Stimulated activated CD4-positive, alpha-beta T cell treated with anti-CD3 and anti-CD28 coated beads, Interleukin-12 subunit alpha, Interleukin-12 subunit beta, amount 100 ng/mL, for 24 hours (primary cell): ENCODE data around the gene NOTUM.
"Not testable (repeated sequence)": the region's sequence is repeated elsewhere in the genome, so short reads cannot be mapped to it uniquely, and the experiment has no call there.

Experiments used
- DNase-seq, 2 experiments: peaks; one replicate each; pipeline ENCODE4 v3.0.0-alpha.2; 2020; ENCODE audit warnings: low read depth in 2 of 2

Gene NOTUM

DNA sequence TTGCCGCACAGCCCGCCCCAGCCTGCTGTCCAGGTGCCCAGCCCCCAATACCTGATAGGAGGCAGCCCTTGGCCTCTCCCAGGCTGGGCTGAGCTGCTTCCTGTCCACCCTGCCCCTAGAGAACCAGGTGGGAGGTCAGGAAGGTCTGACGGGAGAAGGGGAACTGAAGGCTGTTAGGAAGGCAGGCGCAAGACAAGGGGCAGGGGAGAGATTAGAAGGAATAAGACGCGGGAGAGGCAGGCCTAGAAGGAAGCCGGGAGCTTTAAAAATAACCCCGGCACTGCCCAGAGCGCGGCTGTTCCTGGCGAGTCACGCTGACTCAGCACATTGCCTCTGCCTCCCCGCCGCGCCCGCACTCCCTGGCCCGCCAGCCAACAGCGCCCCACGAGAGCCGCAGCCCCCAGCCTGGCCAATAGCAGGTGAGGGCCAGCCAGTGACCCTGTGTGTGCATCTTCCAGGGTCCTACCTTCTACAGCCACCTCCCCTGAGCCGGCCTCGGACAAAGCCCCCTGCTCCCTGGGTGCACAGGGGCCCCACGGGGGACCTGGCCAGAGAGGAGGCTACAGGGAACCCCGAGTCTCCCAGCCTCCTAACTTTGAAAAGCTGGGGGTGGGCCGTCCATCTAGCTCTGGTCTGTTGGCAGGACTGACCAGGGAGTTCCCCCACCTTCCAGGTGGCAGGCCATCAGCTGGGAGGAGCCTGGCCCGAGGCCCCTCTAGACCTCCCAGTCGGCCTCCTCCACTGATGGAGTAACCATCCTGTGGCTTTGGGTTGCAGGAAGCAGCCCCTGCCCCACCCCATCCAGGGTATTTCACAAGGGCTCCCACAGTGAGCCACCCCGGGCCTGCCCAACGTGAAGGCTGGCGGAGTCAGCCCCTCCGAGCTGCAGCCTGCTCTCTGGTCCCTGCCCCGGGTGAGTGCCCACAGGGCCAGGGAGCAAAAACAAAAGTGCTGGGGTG lies 37.4 kb downstream of the NOTUM start:
- DNase-seq = no peak

DNA sequence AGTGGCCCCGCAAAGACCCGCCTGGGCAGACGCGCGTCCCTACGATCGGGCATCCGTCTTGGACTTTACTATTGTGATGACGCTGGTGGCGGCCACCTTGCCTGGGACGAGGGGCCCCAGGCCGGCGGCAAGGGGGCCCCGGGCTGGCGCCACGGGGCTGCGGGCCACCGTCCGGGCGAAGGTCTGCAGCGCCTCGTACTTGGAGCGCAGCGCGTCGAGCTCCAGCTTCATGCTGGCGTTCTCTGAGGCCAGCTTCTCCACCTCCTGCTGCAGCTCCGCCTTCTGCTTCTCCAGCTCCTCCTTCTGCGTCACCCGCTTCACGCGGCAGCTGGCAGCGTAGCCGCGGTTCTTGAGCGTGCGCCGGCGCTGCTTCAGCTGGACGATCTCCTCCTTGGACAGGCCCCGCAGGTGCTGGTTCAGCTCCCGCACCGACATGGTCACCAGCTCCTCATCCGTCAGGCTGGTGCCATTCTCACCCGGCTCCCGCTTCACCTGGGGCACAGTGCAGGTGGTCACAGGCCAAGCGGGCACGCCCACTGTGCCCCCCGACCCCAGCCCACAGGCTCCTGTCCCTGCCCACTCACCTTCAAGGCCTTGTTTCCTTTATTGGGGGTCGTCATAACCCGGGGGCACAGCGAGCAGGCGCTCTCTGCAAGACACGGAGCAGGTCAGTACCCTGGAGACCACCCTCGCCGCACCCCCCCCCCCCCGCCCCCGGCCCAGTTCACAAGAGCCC lies 38.3 kb downstream of the NOTUM start:
- no peak for DNase-seq

DNA sequence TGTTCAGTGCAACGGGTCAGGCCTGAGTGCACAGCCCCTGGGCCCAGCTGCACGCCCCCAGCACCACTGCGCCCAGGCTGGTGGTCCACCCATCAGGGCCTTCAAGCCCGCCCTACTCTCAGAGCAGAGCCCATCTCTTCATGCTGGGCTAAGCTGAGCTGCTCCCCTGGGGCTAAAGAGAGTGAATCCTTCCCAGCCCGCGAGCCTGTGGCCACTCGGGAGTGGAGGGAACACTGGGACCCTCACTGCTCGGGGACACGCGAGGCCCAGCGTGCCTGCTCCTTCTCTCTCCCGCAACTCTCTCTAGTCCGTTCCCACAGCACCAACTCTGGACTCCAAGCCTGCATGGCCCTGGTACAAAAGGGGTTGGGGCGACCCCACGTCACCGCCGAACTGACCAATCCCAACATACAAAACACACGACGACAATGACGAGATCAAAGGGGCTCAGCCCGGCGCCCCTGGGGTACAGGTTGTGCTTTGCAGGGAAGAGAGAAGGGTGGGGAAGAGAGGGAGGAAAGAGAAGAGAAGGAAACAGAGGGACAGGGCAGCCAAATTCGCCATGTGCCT lies 38.9 kb downstream of the NOTUM start:
- no peak for DNase-seq

DNA sequence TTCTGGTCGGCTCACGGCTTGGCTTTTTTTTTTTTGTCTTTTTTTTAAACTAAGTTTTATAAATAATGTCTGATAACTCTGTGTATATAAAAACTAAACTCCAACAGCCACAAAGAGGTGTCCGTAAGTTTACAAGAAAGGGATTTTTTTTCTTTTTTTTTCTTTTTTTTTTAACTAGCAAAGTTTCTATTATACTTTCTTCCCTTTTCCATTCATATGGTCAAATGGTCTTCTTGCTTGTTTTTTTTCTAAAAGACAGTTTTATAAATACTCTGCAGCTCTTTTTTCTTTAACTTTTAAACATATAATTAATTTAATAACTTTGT lies 39.5 kb downstream of the NOTUM start:
- no peak for DNase-seq

DNA sequence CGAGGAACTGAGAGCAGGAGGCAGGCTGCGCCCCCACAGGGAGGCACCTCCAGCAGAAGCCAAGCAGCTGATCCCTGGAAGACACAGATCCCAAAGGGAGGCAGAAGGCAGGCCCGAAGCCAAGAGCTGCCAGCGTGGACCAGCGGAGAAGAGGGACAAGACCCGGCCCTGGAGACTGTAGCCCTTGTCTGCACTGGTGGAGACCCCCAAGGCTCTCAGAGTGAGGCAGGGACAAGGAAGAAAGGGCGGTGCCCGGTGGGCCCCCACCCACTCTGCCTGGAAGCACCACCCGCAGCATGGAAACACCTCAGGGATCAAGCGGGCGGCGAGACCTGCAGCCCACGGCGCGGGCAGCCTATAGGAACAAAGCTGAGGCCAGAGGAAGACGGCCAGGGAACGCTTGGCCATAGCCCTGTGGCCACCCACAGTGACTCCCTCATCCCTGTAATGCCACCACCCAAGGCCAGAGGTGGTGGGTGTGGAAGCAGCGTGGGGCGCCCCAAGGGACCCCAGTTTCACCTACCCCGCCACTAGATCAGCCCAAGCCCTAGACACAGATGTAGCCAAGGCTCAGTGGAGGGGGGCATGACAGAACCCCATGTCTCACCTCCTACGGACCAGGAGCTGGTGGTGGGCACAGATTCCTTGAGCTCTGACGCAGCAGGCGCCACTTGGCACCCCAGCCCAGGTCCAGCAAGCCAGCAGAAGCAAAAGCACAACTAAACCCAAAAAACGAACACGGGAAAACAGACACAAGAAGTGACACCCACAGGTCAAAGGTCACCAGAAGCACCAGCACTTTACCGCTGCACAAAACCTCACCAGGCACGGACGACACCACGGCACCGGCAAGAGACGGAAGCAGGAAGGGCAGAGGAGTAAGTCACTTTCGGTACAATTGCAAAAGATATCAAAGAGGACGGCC lies 40.1 kb downstream of the NOTUM start:
- no peak for DNase-seq

DNA sequence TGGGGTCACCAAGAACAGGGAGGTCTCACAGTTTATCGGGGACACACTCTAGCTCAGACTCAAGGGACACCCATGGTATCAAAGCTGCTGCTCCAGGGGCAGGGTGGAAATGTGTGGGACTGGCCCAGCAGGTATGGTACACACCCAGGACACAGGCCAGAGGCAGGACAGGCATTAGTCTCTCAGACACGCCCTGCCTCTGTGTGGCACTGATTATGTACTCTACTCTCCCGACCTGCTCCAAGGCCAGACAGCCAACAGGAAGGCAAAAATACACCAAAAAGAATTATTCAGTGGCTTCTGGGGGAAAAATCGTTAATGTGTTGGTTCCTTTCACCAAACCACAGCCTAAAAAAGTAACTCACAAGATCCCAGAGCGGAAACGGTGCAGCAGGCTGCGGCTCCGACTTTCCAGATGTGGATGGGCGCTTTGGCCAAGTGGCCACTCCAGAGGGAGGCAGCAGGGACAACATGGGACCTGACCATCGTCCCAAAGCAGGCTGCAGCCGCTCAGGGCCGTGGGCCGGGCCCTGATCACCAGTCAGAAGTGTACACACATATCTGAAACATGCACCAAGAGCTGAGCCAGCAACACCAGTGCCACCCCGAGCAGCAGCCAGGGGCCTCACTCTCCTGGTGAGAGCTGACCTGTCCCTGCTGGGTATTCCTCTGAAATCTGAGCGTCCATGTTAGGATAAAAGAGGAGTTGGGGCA lies 42.0 kb downstream of the NOTUM start:
- DNase-seq = no peak

DNA sequence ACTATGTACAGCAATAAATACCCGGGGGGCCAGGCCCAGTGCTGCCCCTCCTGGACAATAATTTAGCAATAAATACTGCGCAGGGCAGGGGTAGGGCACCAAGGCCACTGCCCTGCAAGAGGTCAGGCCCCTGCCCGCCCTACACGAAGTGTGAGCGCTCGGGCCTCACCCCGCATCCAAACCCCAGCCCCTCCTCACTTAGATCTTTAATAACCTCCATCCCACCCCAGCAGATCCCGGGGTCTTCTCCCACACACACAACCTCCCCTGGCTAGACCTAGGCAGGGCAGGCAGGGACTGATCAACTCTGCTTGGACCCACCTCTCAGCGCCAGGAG lies 42.7 kb downstream of the NOTUM start:
- not testable (repeated sequence) for DNase-seq

DNA sequence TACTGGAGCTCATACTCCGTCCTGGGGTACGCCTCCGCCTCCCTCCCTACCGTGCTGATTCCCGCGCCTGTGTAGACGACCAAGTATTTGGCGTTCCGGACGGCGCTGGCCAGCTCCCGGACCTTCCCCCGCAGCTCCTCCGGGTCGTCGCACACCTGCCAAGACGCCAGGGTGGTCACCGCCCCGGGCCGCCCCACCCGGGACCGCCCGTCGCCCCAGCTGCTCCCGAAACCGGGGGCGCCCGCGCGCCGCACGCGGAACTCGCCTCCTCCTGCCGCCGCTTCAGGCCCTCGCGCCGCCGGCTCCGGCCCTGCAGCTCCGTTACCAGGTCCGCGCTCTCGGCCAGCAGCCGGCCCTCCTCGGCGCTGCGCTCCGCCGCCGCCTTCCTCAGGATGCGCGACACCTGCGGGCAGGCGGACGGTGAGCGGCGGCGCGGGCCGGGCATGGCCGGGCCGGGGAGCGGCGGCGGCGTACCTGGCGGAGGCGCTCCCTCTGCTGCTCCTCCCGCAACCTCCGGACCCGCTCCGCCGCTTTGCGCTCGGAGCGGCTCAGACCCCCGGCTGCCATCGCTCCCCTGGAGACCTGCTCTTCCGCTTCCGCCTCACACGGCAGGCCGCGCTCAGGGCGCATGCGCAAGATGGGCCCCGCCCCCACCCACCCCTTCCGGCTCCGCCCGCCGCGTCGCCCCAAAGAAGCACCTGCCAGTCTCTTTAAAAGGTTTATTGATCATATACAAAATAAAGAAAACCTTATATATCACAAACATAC lies 43.2 kb downstream of the NOTUM start, which contains the start of gene SIRT7:
Gene SIRT7, minus strand, starts transcription at position 612 of the 768 bp plus-strand sequence. Its CDS starts 45 bp downstream, at position 567.
- peak; percentile 61 to 65 for DNase-seq

DNA sequence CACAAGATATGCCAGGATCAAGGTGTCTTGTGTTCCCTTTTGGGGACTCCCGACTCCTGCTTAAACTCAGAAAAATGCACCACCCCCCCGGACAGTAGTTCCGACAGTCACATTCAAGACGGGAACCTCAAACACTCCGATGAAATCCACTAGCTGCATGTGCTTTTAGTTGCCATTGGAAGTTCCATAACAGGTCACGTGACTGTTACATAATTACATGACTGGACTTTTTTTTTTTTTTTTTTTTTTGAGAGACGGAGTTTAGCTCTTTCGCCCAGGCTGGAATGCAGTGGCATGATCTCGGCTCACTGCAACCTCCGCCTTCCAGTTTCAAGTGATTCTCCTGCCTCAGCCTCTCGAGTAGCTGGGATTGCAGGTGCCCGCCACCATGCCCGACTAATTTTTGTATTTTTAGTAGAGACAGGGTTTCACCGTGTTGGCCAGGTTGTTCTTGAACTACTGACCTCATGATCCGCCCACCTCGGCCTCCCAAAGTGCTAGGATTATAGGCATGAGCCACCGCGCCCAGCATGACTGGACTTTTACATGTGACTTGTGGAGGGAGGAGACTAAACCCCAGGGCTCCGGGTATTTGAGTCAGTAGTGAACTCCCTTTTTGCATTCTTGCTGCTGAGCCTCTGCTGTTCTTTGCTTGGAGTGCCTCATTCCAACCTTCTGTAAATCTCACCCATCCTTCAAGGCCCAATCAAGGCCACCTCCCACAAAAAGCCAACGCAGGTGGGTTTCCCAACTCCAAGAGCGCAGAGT lies 44.6 kb downstream of the NOTUM start:
- no peak for DNase-seq

DNA sequence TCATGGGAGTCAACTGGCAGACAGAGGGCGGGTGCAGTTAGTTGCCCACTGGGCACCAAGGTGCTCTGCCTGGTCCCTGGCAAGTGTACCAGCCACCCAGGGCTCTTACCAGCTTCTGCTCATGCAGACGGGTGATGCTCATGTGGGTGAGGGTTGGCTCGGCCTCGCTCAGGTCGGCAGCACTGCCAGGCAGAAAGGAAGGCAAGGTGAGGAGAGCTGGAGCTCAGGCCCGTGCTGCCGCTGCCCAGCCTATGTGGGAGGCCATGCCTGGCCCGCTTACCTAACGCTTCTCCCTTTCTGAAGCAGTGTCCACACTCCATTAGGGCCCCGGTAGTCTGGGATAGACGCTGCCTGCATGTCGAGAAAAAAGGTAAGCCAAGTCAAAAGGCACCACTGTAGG lies 45.7 kb downstream of the NOTUM start:
- DNase-seq = no peak

DNA sequence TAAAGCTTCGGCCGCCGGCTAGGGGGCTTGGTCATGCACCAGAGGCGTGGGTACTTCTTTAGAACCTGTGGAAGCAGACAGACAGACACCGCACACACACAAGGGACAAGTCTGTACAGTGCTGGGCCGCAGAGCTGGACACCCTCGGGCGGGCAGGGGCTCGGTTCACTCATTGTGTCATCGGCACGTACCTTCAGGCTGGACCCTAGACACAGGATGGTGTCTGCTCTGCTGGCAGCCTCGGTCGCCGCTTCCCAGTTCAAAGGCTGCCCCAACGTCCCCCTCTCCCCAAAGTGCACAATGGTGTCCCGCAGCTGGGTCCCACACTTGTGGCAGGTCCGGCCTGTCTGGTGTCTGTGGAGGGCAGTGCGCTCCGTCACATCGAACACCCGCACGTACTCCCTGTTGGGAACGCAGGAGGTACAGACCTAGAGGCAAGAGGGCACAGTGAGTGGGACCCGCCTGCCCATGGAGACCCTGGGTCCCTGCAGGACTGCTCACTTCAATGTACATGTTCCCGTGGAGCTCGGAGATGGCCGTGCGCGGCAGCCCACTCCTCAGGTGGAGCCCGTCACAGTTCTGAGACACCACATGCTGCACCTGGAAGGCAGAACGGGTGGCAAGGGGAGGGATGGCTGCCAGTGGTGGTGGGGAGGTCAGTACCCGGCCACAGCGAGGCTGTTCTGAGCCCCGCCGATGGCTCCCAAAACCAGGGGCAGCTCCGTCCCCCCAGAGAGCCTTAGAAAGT lies 46.7 kb downstream of the NOTUM start:
- DNase-seq = no peak

DNA sequence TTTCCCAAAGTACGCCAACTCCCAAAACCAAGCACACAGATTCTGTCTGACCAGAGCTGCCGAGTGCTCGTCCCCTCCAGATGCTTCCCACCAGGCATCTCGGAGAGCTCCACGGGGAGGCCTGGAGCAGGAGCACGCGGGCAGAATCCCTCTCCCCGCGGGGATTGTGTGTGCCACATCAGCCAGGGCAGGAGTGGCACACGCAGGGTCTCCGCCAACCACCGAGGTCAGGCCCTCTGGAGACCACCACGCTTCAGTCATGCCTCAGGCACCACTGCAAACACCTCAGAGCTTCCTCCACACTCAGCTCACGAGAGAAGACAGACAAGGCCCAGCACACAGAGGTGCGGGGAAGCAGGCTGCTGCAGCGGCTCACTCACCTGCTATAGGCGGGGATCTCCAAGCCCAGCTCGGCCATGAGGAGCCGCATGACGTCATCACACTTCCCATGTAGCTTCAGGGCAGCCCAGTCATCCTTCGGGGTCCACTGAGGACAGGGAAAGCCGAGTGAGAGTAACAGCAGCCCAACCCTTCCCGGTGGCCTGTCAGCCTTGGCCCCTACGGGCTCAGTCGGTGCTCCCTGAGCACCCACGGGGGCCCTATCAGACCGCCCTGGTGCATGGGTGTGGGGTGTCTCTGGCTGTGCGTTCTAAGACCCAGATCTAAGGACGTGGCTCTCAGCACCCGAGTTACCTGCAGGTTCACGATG lies 47.4 kb downstream of the NOTUM start:
- no peak for DNase-seq

DNA sequence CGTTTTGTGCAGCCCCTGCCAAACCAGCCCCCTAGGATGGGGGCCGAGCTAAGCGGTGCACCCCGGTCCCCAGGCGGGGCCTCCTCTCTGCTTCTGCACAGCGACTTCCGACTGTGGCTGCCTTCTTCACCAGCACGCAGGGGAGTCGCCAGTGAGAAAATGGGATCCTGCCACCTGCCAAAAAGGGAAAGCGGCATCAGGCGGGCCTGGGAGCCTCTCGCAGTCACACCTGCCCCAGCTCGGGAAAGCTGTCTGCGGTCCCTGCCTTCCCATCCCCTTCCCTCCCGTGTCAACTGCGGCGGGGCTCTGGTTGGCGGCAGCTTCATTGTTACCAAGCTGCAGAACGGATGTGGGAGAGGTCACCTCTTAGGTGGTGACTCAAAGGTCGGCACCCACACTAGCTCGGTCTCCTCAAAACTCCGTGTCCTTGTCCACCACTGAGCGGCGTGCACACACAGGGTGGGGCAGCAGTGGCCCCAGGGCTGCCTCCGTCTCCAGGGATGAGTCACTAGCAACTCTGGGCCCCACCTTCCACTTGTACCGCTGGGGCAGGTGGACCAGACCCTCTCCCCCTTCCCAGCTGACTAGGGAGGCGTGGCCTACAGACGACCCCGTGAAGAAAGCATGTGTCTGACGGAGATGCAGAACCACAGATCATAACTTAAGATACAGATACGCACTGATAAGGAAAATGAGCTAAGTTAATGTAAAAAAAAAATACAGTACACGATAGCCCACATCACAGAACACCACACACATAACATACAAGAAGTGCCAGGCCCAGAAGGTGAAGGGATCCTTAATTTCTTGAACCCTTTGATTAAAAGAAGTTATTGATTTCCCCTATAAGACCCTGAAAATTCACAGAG lies 48.3 kb downstream of the NOTUM start:
- DNase-seq = no peak

DNA sequence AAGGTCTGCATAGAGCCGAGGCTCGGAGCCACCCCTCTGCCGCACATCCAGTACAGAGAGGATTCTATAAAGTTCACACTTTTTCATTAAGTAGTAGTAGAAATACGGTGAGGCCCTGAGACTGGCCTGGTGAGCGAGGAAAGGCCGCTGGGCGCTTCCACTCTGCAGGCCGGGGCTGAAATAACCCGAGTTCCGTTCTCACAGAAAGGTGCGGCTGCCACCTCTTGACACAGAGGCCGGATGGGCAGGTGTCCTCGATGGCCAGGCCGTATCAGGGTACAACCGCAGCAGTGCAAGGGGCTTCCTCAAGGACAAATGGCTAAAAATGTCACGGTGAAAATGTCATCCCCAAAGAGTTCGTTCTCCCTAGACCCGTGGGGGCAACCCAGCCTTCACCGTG lies 49.0 kb downstream of the NOTUM start:
- no peak for DNase-seq

DNA sequence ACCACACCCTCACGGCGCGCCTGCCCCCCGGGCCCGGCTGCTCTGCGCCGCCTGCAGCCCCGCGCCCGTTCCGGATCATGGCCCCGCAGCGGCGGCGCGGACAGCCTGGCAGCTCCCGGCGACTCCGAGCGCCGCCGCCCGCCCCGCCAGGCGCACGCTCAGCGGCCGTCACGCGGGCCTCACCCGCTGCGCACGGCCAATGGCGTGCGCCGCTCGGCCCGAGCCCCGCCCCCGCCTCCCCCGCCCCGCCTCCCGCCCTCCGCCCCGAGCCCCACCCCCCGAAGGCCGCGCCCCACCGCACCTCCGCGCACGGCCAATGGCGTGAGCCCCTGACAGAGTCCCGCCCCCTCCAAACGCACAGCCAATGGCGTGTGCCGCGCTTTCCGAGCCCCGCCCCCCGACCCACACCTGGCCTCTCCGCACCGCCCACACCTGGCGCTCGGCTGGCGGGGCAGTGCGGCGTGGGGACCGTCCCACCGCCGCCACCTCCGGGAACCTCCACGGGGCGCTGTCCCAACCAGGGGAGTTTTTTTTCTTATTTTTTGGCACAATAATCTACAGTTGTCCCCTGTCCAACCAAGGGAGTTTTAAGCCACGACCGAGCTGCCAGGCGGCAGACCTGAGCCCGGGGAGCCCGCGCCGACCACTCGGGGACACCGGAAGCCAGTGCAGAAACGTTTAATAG lies 49.6 kb downstream of the NOTUM start, which contains the start of gene PCYT2:
Gene PCYT2, minus strand, starts transcription at position 123 of the 685 bp plus-strand sequence. Its CDS starts 44 bp downstream, at position 79.
- DNase-seq = peak; percentile 86 to 89

DNA sequence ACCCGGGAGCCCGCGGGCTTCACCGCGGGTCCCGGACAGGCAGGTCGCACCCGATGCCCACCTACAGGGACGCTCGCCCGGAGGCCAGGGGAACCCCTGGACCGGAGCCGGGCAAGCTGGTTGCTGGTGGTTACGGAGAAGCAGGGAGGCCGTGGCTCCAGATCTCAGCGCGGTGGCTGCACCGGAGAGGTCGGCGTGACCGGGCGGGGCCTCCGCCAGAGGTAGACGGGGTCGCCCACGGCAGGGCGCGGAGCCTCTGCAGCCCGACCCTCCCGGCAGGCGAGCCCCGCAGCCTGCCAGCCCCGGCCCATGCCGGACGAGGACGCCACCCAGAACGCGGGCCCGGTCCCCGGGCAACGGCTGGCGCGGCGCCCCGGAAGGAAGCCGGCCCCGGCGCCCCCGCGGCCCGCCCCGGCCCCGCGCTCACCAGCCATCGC lies 50.1 kb downstream of the NOTUM start:
- no peak for DNase-seq
